Left cardiac atrium (tissue), 4 donors: Measurements from ENCODE around the gene APBA2. TPM values are rescaled to one million over a fixed set of nuclear protein-coding genes. Genes with fewer than 3 reads are reported as not detected.
"Not testable (repeated sequence)": the region's sequence is repeated elsewhere in the genome, so short reads cannot be mapped to it uniquely, and the experiment has no call there.

Experiments
- ATAC-seq, 2 donors: fragments of 200-7000 bp; cut with Tn5 transposase; one replicate each; pipeline ENCODE4 v1.9.1; 2020; ENCODE audit warnings: mild to moderate bottlenecking in 2 of 2, moderate library complexity in 2 of 2
- DNase-seq: peaks from one replicate; pipeline ENCODE4 v3.0.0-alpha.2; 2020
- intact Hi-C, 2 donors: fragments of 100-400 bp; cut with DNase I; formaldehyde crosslinking; loops; one replicate each; pipeline versions ENCODE4 v1.14.1 to v1.15.1; 2022 to 2023
- total RNA-seq, 2 donors: library from RNA; stranded (reverse); fragmentation: NEBNext Ultra II Directional; extraction: Animal tissue kit (Norgen Biotek cat#: 25700); gene quantifications; one replicate each; pipeline ENCODE4 v1.2.1, GENCODE V29; 2021
- donor health status: DM: no; HTN: yes; CAD: no.
- donor health status: DM: no; HTN: yes; CAD: no; lungs with severe emphysema.
- donor health status: DM: yes; HTN: yes; CAD: no.
- donor health status: Dilated cardiomyopathy.

APBA2 gene
- total RNA-seq, 2 donors from 2014 or later = 0.73 to 0.85 TPM

GRCh38 chr15:28876131-28876844 is 9.5 kb upstream of the APBA2 start:
- DNase-seq = no peak
- ATAC-seq = peak in 1 of 2 donors; percentile 47
- intact Hi-C loops = no loop called here

GRCh38 chr15:28876845-28877185 is 9.0 kb upstream of the APBA2 start:
- DNase-seq = no peak
- ATAC-seq = no peak
- intact Hi-C loops = no loop called here

GRCh38 chr15:28878209-28878608 is 7.6 kb upstream of the APBA2 start:
- DNase-seq = no peak
- intact Hi-C loops = no loop called here
- ATAC-seq = no peak

- intact Hi-C loops = no loop called here
- no peak for DNase-seq
Measured at GRCh38 chr15:28879551-28879950, 6.2 kb upstream of the APBA2 start.

GRCh38 chr15:28880680-28881079 is 5.1 kb upstream of the APBA2 start:
- no peak for DNase-seq
- intact Hi-C loops = loop anchor here (5.0 to 10.0 kb wide), 2 partner anchors 207 to 224 kb away; no protein-coding TSS in a partner anchor
- no peak for ATAC-seq

More at GRCh38 chr15:28879551-28879950, 6.2 kb upstream of the APBA2 start:
- no peak for ATAC-seq

- intact Hi-C loops = loop anchor here (5.0 to 10.0 kb wide), 2 partner anchors 206 to 224 kb away; no protein-coding TSS in a partner anchor
- no peak for ATAC-seq
- DNase-seq = no peak
Measured at GRCh38 chr15:28881170-28881569, 4.6 kb upstream of the APBA2 start.

GRCh38 chr15:28881600-28881999 is 4.2 kb upstream of the APBA2 start:
- DNase-seq (no peak), ATAC-seq (no peak)
- intact Hi-C loops = loop anchor here (5.0 to 10.0 kb wide), 2 partner anchors 206 to 223 kb away; no protein-coding TSS in a partner anchor

- ATAC-seq = no peak
- no peak for DNase-seq
Measured at GRCh38 chr15:28884151-28884940, 1.4 kb upstream of the APBA2 start.

GRCh38 chr15:28885128-28885629 is 595 bp upstream of the APBA2 start:
- intact Hi-C loops = loop anchor here in 1 of 2 donors (10.0 kb wide), 1 partner anchor 220 kb away; no protein-coding TSS in a partner anchor
- no peak for DNase-seq
- no peak for ATAC-seq

More at GRCh38 chr15:28884151-28884940, 1.4 kb upstream of the APBA2 start:
- intact Hi-C loops = loop anchor here (5.0 to 10.0 kb wide), 2 partner anchors 203 to 220 kb away; no protein-coding TSS in a partner anchor

- intact Hi-C loops = loop anchor here in 1 of 2 donors (10.0 kb wide), 1 partner anchor 218 kb away; no protein-coding TSS in a partner anchor
- DNase-seq (no peak), ATAC-seq (peak in 1 of 2 donors; percentile 23)
Measured at GRCh38 chr15:28886431-28887338, 911 bp downstream of the APBA2 start.

- no peak for DNase-seq
- ATAC-seq = no peak
- intact Hi-C loops = loop anchor here in 1 of 2 donors (10.0 kb wide), 1 partner anchor 217 kb away; no protein-coding TSS in a partner anchor
Measured at GRCh38 chr15:28887339-28888174, 1.8 kb downstream of the APBA2 start.

GRCh38 chr15:28888302-28888894 is 2.6 kb downstream of the APBA2 start:
- intact Hi-C loops = loop anchor here in 1 of 2 donors (10.0 kb wide), 1 partner anchor 216 kb away; no protein-coding TSS in a partner anchor
- ATAC-seq (no peak), DNase-seq (no peak)

GRCh38 chr15:28888900-28889299 is 3.1 kb downstream of the APBA2 start:
- no peak for DNase-seq
- intact Hi-C loops = loop anchor here in 1 of 2 donors (10.0 kb wide), 1 partner anchor 216 kb away; no protein-coding TSS in a partner anchor
- no peak for ATAC-seq

GRCh38 chr15:28889346-28889745 is 3.6 kb downstream of the APBA2 start:
- ATAC-seq (no peak), DNase-seq (no peak)
- intact Hi-C loops = loop anchor here in 1 of 2 donors (10.0 kb wide), 1 partner anchor 215 kb away; no protein-coding TSS in a partner anchor

- intact Hi-C loops = loop anchor here in 1 of 2 donors (10.0 kb wide), 1 partner anchor 215 kb away; no protein-coding TSS in a partner anchor
- ATAC-seq, DNase-seq: not testable (repeated sequence)
Measured at GRCh38 chr15:28889871-28890270, 4.1 kb downstream of the APBA2 start.

- DNase-seq, ATAC-seq, intact Hi-C loops: not testable (repeated sequence)
Measured at GRCh38 chr15:28890291-28890690, 4.5 kb downstream of the APBA2 start.
